NOMO-1 treated with DMSO at 0.1 percent for 48 hours (cell line): Measurements from ENCODE around the gene SLC6A17.

Experiments used
- DNase-seq: peaks from one replicate; lab custom pipeline; 2025; ENCODE audit not compliant: unreplicated experiment; lab: John Stamatoyannopoulos, UW

SLC6A17 gene

DNA sequence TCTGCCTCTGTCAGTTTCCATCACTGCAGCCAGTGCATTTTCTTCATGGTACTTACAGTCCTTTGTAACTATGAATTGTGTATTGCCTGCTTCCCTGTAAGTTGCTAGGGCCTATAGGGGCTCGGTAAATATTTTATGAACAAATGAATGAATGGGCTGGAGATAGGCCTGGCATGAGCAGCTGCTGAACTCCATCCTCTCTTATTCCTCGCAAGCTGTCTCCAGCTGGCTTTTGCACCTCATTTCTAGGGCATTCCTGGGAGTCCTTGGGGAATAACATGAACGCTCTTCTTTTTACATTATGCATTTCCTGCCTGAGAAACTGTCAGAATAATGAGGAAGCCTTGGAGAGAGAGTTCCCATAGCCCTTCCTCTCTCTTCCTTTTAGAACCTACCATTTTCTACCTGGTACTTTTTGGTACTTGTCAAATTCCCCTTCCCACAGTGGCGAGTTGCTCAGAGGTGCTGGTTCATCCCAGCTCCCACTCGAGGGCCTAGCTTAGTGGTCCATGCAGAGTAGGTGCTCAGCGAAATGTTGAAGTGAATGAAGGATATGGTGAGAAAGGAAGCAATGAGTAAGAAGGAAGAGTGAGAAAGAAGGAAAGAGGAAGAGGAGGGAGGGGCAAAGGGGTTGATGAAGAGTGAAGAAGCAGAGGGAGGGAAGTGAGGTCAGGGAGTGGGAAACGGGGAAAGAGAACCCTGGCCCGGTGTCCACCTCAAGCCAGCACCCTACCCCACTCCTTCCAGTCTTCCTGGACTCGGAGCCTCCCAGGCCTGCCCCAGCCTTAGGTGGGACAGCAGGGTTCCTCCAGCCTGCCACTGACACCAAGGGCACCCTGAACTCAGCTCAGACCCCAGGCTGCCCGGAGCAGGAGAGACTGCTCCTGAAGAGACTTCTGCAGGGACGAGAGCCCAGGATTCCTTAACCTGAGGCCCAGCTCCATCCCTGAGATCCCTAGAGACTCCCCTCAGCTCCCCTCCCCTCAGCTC is 89.4 kb downstream of the SLC6A17 start:
- DNase-seq: no peak

DNA sequence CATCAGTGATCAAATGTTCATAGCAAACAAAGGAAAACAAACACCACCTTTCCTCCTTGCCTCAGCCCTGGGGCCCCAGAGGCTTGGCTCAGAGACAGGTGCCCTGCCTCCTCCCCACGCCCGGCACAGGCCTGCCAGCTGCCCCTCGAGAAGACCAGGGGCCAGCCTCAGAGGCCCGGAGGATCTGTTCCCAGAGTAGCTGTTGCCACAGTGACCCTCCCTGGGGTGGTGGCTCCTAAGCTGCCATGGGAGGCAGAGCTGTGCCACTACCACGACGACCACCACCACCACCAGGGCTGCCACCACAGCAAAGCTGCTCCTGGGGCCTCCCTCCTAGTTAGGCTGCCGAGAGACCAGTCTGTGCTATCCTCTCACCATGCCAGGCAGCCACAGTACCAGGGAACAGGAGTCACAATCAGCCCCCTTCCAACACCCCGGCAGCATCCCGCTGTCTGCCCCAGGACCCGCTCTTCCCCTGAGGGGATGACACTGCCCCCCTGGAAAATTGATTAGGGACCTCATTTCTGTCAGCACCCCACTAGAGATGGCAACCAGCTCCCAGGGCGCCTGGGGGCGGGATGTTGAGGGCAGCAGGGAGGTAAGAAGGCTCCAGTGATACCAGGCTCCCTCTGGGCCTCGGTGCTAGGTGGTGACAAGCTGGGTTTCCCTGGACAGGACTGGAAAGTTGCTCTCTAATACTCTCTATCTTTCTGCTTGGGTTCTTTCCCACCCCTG is 90.3 kb downstream of the SLC6A17 start:
- DNase-seq: no peak

DNA sequence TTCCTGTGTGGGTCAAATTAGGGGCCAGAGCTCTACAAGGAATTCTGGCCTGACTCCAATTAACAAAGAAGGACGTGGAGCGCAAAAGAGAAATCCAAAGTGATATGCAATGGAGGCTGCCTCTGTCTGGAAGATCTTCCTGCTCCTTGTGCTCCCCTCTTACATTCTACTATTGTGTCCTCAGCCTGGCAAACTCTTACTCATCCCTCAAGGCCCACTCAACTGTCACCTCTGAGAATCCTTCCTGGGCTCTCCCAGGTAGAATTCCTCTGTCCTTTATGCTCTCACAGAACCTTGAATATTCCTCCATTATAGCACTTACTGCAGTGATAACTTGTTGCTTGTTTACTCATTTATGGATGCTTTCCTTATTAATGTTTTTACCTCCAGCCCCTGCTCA is 91.2 kb downstream of the SLC6A17 start:
- DNase-seq: no peak

DNA sequence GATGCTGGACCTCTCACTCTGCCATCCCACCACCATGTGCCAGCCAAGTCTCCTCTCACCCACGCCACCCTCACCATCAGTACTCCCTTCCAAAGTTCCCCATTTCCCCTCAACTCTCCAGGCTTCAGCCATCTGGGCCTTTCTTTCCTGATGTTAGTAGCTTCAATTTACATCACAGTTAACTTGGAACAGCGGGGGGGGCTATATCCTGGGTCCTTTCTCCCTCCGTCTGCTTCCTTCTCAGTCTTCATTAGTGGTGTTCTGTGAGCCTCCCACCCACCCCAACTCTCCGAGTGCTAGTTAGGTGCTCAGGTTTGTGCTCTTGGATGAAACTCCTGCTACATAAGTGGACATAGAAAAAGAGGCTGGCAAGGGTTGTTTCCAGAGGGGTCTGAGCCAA is 91.8 kb downstream of the SLC6A17 start:
- no peak for DNase-seq

DNA sequence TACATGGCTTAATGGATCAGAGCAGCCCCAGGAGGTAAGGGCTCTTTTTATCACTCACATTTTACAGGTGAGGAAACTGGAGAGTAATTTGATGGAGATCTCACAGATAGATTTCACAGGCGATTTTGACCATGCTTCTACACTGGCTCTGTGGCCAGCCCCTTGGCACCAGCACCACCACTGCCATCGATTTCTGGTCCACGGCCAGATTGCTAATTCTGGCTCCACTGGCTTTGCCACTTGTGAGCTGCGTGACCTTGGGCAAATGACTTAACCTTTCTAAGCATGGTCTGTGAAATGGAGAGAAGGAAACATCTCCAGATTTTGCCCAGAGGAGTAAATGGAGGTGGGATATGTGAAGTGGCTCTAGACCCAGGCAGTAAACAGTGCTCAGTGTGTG is 92.4 kb downstream of the SLC6A17 start:
- no peak for DNase-seq

DNA sequence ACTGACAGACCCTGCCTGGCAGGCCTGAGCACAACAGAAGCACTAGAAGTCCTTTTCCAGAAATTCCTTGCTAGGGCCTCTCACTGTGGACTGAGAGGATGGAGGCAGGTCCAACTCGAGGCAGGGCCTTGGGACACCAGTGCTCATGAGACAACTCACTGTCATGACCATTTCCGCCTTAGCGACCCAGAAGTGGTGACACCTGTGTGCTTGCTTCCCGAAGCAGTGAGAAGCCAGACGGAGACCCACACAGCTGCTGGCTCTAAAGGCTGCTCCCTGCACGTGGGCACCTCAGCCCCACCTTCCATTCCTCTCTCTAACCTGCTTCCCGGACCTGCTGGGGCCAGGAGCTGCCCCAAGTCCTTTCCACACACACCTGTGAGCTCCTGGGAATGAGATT is 92.9 kb downstream of the SLC6A17 start:
- no peak for DNase-seq

DNA sequence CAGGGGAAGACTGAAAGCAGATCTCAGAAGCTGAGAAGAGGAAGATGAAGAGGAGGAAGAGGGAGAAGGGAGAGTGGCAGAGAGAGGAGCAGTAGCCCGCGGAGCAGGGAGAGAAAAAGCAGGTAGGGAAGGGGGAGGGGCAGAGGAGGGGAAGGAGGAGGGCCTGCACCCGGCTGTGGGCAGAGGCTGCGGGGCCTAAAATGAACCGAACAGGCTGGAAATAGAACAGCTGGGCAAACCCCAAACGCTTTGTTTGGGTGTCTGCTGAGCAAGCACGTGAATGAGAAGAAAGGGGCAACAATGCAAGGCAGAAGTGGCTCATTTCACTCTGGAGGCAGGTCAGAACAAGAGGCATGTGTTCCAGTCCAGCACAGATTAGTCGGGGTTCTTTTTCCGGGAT is 93.3 kb downstream of the SLC6A17 start:
- DNase-seq: peak; percentile 21

DNA sequence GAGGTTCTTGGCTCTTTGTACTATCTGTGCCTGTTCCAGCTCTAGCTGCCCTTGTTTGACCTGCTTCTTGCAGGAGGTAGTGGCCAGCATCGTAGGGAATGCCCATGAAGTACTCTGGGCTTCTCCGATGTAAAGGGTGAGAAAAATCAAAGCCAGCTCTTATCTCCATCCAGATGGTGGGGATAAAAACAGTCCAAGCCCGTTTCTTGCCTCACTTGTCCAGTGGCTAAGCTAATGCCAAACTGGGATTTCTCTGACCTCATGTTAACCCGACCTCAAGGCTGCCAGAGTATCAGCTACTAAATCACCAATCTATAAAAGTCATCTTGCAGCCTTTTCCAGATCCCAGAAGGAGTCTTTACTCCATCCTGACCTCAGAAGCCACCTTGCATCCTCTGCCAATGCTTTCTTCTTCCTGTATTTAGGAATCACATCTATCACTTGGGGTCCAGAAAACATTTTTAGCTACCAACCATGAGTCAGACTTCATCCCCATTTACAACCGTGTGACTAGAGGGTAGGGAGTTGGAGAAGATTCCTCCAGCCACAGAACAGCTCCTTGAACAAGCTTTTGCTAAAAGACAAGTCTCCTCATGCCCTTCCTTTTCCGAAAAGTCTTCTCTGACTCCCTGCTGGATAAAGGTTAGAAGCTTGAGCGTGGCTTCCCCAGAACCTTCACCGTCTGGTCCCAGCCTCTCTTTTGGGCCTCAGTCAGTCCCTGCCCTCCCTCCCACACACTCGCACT is 95.8 kb downstream of the SLC6A17 start:
- no peak for DNase-seq

DNA sequence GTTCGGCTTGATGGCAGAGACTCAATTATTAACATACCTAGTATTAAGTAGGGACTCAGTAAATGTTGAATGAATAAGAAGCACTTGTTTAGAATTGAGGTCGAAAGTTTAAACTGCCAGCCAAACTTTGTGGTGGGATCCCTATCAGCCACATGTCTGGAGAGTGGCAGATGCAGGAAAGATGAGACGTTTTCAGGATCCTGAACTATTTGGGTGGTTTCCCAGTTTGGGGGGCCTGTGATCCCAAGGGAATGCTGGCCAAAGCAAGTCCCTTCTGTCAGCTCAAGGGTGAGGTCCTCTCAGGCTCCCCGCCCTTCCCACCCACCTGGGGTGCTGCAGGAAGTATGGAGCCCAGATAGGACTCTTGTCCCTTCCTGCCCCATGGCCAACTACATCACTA is 98.5 kb downstream of the SLC6A17 start:
- DNase-seq: no peak

DNA sequence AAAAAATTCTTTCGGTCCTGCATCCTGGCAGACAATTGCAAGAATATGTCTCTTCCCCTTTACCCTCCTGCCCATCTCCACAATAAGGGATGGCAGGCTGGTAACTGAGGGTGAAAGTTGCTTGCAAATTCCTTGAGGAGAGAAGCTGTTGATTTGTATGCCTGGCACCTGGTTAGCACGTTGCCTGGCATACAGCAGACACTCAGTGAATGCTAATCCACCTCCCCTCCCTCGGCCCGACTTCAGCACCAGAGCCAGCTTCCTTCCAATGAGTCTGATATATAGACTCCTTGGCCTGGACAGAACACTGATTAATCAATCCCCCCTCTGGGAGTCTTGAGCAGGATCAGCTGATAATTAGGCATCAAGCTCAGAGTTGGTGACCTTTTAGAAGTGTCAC is 99.0 kb downstream of the SLC6A17 start:
- DNase-seq: no peak

DNA sequence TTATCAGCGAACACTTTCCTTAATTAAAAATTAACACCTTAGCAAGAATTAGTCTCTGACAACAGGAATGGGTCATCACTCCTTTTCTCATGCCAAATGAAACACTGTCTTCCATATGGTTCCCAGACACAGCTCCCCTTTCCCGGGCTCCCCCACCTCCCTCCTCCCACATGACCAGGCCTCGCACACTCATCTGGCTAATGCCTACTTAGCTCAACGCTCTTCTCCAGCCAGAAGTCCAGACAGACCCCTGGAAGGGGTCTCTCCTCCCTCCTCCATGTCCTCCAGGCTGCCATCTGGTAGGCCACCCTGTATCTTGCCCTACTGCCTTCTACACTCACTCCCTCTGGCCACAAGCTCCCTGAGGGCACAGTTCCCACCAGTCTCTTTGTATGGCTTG is 99.7 kb downstream of the SLC6A17 start:
- DNase-seq: no peak

DNA sequence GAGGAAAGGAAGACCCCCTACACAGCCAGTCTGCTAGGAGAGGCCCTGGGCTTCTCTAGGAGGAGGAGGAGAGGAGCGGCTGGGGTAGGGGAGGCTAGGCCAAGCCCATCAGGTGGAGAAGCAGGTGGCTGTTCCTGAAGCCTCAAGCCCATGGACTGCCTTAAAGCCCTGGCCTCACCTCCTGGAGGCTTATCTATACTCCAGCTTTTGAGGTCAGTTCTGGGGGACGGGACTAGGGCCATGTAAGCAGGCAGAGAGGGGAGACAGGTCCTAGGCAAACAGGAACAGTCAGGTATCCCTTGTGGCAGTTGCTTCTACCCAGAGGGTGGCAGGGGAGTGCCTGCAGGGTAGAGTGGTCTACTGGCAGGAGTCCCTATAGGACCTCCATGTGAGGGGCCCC is 100.5 kb downstream of the SLC6A17 start:
- no peak for DNase-seq
